ENCODE data around the gene HOXA9.

HOXA9 gene

DNA sequence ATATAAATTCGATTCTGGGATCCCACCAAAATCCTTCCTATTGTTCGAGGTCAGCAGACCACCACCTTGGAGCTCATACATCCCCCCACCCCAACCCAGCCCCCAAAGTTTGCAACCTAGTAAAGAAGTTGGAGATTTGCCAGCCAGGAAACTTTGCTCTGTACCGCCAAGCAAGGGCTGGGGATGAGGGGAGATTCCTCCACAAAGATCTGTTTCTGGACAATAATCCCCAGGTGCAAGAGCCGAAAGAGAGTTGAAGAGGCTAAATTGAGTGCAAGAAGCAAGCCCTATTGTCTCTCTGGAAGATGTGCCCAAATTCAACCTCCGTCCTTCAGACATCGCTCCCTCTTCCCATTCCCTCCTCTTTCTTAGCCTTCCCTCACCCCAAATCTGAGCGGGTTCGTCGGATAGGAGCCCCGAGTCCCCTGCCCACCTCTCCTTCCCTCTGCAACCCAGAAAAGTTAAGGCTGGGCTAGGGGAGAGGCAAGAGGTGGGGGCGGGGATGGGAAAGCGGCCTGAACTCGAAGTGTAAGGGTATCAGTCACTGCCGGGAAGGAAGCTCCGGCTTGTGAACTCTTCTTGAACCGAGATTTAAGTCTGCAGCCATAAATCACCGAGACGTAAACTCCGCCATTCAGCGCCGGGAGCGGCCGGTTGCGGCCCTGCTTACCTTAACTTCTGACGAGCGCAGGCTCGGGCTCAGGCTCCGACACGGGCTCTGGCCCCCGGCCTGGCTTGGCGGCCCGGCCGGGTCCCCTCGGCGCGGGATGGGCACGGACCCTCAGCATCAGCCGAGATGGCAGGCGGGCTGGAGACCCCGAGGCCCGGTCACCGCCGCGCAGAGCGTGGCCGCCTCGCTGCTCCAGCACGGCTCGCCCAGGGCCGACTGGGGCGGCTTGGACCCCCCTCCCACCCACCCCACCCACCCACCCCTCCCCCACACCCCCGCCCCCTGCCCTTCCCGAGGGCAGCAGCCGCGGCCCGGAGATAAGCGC lies 52.1 kb downstream of the HOXA9 start:
- H3K27ac ChIP-seq, result no peak overlapping the region
- TF ChIP-seq, protein P1, sequence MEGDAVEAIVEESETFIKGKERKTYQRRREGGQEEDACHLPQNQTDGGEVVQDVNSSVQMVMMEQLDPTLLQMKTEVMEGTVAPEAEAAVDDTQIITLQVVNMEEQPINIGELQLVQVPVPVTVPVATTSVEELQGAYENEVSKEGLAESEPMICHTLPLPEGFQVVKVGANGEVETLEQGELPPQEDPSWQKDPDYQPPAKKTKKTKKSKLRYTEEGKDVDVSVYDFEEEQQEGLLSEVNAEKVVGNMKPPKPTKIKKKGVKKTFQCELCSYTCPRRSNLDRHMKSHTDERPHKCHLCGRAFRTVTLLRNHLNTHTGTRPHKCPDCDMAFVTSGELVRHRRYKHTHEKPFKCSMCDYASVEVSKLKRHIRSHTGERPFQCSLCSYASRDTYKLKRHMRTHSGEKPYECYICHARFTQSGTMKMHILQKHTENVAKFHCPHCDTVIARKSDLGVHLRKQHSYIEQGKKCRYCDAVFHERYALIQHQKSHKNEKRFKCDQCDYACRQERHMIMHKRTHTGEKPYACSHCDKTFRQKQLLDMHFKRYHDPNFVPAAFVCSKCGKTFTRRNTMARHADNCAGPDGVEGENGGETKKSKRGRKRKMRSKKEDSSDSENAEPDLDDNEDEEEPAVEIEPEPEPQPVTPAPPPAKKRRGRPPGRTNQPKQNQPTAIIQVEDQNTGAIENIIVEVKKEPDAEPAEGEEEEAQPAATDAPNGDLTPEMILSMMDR (conservative IDR thresholded peaks at IDR 0.05), result no peak
